ENCODE measurements around the gene GSTP1.
A peak's percentile ranks its signal among the peaks of the same experiment; 100 is the strongest.

Gene GSTP1

DNA sequence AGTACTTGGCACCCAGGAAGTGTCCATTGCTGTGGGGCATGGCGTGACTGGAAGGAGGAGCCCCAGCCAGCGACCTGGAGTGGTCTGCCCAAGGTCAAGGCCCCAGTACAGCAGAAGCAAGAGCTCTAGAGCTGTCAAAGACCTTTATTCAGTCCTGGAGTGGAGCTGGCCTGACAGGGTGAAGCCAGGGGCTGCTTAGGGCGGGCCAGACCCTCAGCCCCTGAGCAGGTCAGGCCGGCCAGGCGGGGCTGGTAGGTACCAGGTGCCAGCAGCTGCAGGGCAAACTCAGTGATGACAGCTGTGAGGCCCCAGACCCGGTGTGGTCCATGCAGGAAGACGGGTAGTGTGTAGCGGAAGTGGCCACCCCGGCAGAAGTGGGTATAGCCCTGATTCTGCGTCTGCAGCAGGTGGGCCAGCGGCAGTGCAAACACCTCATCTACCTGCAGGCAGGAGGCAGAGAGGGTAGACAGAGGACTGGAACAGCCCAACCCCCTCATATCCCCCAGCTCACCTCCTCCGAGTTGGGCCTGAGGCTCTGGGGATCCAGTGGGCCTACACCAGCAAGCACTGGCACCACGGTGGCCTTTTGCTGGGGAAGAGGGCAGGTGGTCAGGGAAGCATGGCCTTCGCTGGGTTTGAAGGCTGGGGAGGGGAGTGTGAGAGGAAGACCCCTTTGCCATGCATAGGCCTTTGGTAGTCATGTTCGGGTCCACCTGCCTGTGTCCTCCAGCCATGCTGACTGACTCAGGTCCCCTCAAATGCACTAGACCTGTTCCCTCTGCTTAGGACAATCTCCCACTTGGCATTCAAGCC is 44.4 kb downstream of the GSTP1 start:
- no peak overlapping the region for H3K4me3 Mint-ChIP-seq
- H3K9me3 Mint-ChIP-seq: no peaks in the 10 kb centered on the region
- H3K27ac Mint-ChIP-seq: no peak overlapping the region
- peaks cover 6% of the 10 kb centered on the region for H3K4me1 Mint-ChIP-seq
- no peaks in the 10 kb centered on the region for H3K36me3 Mint-ChIP-seq
- H3K27me3 Mint-ChIP-seq: no peaks in the 10 kb centered on the region

DNA sequence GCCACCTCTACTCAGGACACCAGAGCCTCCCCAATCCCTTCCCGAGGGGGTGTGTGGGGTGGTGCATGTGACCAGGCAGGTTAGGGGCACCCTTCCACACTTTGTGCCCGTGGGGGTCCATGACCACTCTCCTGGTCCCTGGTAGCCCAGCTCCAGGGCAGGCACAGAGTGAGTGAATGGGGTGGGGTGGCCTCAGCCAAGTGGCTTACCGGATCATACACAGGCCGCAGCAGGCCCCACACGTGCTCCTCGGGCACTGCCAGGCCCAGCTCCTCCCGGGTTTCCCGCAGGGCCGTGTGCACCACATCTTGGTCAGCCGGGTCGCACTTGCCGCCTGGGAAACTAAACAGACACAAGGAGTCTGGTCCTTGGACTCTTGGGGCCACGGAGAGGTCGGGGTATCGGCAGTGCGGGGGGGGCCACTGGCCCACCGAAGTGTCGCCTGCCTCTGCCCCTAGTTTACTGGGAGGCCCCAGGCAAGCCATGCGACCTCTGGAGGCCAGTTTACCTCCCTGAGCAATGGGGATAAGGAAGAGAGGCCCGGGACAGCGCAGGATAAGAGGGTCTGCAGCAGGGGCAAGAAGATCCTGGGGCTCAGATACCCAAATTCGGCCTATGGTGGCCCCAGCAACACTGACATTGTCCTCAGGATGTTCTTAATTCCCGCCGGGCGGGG is 45.2 kb downstream of the GSTP1 start:
- H3K4me3 Mint-ChIP-seq: peak overlapping the region; percentile 49
- H3K9me3 Mint-ChIP-seq: no peaks in the 10 kb centered on the region

DNA sequence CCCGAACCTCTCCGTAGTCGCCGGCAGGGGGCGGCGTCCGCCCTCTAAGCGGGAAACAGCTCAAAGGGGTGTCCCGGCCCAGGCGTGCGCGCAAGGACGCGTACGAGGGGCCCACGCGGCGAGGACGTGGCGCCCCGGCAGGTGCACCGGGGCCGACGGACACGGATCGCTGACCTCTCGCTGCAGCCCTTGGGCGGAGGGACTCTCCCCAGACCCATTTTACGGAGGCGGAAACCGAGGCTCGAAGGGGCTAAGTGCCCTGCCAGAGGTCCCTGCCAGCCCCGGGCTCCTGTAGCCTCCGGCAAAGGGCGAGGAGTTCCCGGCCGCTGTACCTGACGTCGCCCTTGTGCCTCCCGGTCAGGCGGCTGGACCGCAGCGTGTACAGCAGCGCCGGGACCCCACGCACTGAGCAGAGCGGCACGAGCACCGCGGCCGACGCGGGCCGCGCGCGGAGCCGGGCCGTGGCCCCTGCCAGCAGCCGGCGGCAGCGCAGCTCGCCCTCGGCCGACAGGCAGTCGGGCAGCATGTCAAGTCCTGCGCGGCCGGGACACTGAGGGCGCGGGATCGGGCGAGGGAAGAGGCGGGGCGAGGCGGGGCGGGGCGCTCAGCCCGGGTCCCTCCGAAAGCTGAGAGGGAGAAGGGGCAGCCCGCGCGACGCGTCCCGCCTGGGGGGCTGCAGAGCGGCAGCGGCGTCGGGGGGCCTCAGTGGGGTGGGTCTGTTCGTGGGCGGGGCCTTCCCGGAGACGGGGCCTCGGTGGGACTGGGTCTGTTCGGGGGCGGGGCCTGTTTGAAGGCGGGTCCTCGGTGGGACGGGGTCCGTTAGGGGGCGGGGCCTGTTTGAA is 46.0 kb downstream of the GSTP1 start, which contains the start of gene NUDT8:
Gene NUDT8 (minus strand): TSS at position 552 of the 842 bp plus-strand sequence. CDS start 26 bp downstream, at position 526.
- Mint-ChIP-seq H3K4me1 (peaks cover 6% of the 10 kb centered on the region), H3K27ac (peak within 1 kb of the TSS; percentile 91), H3K4me3 (peak within 1 kb of the TSS; percentile 90), H3K36me3 (no peaks in the 10 kb centered on the region), H3K9me3 (no peaks in the 10 kb centered on the region), H3K27me3 (no peaks in the 10 kb centered on the region)

More for the DNA sequence above, 45.2 kb downstream of the GSTP1 start:
- no peaks in the 10 kb centered on the region for H3K27me3 Mint-ChIP-seq
- no peaks in the 10 kb centered on the region for H3K36me3 Mint-ChIP-seq
- no peak overlapping the region for H3K27ac Mint-ChIP-seq
- peaks cover 6% of the 10 kb centered on the region for H3K4me1 Mint-ChIP-seq

DNA sequence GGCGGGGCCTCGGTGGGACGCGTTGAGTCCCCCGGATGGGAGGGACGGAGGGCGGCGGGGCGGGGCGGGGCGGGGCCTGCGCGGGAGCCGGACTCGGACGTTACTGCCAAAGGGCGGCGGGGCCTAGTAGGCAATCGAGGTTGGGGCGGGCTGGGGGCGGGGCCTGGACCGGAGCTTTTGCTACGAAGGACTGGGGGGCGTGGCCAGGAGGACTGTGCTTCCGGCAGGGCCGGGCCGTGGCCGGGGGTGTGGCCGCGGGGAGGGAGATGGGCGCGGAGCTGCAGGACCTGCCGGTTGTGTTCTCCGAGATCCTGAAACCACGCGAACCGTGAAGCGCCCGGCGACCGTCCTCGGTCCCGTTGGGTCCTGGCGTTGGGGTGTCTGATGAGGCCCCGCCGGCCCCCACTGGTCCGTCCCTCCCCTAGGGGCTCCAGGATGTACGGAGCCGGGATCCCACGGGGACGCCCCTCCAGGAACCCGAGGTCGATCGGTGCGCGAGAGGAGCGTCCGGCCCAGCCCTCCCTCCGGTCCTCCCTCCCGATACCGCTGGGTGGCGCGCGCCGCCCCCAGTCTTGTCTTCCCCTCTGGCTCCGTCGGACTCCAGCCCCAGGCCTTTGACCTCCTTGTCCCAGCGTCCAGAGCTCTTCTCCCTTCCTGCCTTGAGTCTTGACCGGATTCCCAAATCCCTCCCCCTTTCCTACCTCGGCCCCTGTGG is 46.8 kb downstream of the GSTP1 start:
- no peaks in the 10 kb centered on the region for H3K36me3 Mint-ChIP-seq

DNA sequence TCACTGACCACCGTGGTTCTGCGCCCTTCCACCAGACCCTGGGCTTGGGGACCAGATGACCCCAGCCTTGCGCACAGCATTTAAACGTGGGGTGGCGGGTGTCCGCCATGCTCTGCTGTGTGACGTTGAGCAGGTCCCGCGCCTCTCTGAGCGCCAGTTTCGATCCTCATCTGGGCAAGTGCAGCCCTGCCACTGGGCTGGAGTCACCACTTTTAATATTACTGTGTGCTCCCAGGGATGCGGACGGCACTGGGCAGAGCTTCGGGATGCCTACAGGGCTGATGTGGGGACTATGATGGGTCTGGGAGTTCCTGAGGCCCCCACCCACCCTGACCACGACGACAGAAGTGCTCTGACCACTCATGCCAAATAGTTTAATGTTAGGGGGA is 47.3 kb downstream of the GSTP1 start:
- Mint-ChIP-seq H3K36me3 (no peaks in the 10 kb centered on the region), H3K4me1 (peaks cover 6% of the 10 kb centered on the region), H3K27ac (peak overlapping the region; percentile 91), H3K9me3 (no peaks in the 10 kb centered on the region), H3K27me3 (no peaks in the 10 kb centered on the region), H3K4me3 (peak overlapping the region; percentile 90)

More for the DNA sequence above, 46.8 kb downstream of the GSTP1 start:
- no peaks in the 10 kb centered on the region for H3K9me3 Mint-ChIP-seq
- H3K4me1 Mint-ChIP-seq: peaks cover 6% of the 10 kb centered on the region
- H3K27me3 Mint-ChIP-seq: no peaks in the 10 kb centered on the region
- H3K27ac Mint-ChIP-seq: peak overlapping the region; percentile 91
- H3K4me3 Mint-ChIP-seq: peak overlapping the region; percentile 90

DNA sequence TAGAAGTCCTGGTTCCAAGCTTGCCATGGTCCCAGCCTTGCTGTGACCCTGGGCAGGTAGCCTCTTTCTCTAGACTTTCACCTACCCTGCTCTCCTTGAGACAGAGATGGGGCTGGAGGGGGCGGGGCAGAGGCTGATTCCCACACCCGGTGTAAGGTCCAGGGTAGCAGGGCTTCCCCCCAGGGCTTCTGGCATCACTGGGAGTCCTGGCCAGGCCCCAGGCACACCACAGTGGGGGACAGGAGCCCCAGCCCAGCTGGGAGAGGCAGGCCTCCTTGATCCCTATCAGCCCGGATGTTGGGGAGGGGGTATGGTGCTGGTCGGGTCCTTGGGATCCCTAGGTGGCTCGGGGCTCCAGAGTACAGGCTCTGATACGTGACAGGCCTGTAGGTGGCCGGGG is 47.8 kb downstream of the GSTP1 start:
- Mint-ChIP-seq H3K27me3 (no peaks in the 10 kb centered on the region), H3K4me3 (peak overlapping the region; percentile 90), H3K36me3 (no peaks in the 10 kb centered on the region), H3K4me1 (peaks cover 6% of the 10 kb centered on the region), H3K27ac (no peak overlapping the region), H3K9me3 (no peaks in the 10 kb centered on the region)

DNA sequence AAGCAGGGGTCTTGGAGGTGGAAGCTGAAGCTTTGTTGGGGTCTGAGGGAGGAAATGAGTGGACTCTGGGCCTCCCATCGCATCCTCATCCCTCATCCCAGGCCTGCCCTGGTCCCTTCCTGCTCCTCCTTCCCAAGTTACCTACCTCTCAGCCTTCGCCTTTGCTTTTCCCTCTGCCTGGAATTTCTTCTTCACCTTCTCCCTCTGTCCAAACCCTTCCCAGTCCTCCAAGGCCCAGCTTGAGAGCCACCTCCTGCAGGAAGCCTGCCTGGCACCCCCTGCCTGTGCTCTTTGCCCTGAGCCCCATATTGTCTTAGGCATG is 48.2 kb downstream of the GSTP1 start:
- no peaks in the 10 kb centered on the region for H3K27me3 Mint-ChIP-seq
- no peaks in the 10 kb centered on the region for H3K36me3 Mint-ChIP-seq
- H3K27ac Mint-ChIP-seq: peak overlapping the region; percentile 65
- H3K9me3 Mint-ChIP-seq: no peaks in the 10 kb centered on the region
- H3K4me1 Mint-ChIP-seq: peaks cover 6% of the 10 kb centered on the region
- peak overlapping the region; percentile 58 for H3K4me3 Mint-ChIP-seq

DNA sequence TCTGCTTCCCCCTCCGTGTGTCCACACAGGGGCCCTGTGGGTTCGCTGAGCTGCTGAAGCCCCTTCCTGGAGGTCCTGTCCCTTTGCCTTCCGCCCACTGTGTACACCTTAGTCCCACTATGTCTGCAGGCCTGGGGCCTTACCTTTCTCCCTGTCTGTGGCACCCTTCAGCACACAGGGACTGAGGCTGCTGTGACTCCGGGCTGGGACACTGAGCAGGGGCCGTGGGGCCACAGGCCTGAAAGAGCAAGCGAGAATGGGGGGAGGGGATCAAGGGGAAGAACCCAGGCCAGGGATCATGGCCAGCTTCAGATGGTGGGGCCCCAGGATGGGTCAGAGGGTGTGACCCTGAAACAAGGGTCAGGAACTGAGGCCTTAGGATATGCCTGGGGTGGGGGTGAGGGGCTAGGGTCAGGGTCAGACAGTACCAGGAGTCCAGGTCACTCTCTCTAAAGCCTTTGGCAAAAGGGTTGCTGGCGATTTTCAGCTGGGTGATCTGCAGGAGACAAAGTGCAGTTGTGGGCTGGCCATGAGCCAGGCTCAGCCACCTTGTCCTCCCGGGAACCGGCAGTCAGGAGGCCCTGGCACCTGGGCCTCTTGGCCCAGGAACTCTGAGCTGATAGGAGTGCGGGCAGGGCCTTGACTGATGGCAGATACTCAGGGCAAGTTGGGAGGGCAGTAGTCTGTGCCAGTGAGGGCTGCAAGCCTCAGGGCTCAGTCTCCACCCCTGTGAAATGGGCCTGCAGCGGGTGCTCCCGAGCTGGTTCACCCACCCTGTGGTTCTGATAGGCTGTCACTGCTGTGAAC is 48.8 kb downstream of the GSTP1 start:
- Mint-ChIP-seq H3K27me3 (no peaks in the 10 kb centered on the region), H3K4me1 (peaks cover 6% of the 10 kb centered on the region), H3K4me3 (peak overlapping the region; percentile 58), H3K27ac (no peak overlapping the region), H3K9me3 (no peaks in the 10 kb centered on the region), H3K36me3 (no peaks in the 10 kb centered on the region)

DNA sequence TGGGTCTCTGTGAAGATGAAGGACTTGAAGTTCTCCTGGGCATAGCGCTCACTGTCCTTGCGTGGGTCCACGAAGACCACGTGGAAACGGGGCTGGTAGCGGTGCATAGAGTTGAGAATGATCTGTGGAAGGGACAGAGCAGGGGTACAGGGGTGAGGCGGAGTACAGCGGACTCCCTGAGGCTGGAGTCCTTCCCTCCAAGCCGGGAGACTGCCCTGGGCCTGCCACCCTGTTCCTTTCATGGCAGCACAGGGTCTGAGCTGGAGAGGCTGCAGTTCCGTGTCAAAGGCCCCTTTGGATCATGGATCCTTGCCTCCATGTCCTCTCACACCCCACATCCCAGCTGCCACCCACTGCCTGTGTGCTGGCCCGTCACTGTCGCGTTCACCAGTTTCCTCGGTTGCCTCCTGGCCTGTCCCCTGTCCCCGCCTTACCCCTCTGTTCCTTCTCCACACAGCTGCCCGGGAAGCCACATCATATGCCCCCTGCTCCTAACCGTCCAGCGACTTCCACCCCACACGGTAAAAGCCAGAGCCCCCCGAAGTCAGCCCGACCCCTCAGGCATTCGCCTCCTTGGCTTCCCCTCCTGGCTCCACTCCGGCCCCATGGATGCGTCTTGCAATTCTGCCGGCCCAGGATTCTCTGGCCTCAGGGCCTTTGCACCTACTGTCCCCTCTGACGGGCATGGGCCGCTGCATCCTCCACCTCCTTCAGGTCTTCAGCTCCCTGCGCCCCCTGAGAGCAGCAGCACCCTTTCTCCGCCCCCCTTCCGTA is 49.6 kb downstream of the GSTP1 start:
- Mint-ChIP-seq H3K4me3 (no peak overlapping the region), H3K4me1 (peaks cover 6% of the 10 kb centered on the region), H3K36me3 (no peaks in the 10 kb centered on the region), H3K9me3 (no peaks in the 10 kb centered on the region), H3K27ac (no peak overlapping the region), H3K27me3 (no peaks in the 10 kb centered on the region)

DNA sequence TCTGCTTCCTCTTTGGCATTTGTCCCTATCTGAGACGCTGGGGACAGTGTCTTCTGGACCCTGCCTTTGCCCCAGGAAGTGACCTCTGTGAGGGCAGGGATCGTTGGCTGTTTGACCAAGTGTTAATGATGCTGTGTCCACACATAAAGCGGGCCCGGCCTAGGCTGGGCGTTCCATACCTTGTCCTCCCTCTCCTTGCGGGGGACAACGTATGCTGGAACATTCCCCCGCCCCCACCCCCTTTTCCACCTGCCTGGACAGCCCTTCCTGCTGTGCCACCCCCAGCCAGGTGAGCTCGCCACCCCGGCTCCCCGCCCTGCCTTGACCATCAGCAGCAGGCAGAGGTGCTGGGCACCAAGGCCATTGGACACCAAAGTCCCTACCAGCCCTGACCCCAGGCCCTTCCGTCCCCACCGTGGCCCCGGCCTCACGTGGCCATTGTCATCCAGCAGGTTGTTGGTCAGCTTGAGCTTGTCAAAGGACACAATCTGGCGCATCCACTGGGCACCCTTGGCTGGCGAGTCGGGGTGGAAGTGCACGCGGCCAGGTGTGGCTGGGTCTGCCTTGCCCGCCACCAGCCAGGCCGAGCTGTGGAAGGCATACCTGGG is 50.2 kb downstream of the GSTP1 start:
- H3K9me3 Mint-ChIP-seq: no peaks in the 10 kb centered on the region
- H3K4me3 Mint-ChIP-seq: no peak overlapping the region
- H3K27ac Mint-ChIP-seq: no peak overlapping the region

DNA sequence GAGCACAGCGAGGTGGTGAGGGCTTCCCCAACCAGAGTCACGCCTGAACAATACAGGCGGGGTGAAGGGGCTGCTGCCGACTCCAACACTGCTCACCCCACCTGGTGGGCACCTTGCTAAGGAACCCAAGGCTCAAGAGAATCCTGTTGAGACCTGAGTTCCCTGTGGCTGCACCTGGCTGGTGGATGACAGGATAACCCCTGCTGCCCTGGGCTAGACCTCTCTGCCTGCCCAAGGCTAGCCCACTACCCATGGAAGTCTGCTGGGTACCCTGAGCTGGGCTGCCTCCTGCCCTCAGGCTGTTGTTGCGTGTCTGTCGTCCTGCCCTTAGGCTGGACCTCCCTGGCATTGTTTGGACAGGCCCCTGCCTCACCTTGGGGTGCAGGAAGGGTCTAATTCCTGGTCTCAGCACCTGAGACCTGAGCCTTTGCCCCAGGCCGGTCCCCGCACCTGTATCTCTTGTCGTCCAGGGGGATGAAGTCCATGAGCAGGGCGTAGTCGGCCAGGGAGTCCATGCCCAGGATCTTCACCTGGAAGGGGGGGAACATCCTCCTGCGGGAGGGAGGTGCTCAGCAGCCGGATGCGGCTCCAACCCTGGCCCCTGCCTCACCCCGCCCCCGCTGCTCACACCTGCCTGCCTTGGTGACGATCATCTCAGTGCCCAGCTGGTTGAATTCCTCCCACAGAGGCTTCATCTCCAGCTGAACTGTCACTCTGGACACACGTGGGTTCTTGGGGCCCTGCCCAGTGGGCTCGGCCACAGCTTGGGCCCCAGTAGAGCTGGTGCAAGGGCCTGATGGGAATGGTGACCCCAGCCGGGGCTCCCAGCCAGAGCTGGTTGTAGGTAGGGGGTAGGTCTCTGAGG is 51.0 kb downstream of the GSTP1 start:
- H3K4me3 Mint-ChIP-seq: no peak overlapping the region
- no peaks in the 10 kb centered on the region for H3K9me3 Mint-ChIP-seq
- H3K27me3 Mint-ChIP-seq: no peaks in the 10 kb centered on the region
- no peaks in the 10 kb centered on the region for H3K36me3 Mint-ChIP-seq
- no peak overlapping the region for H3K27ac Mint-ChIP-seq
- peaks cover 6% of the 10 kb centered on the region for H3K4me1 Mint-ChIP-seq

More for the DNA sequence above, 50.2 kb downstream of the GSTP1 start:
- Mint-ChIP-seq H3K36me3 (no peaks in the 10 kb centered on the region), H3K4me1 (peaks cover 6% of the 10 kb centered on the region), H3K27me3 (no peaks in the 10 kb centered on the region)

DNA sequence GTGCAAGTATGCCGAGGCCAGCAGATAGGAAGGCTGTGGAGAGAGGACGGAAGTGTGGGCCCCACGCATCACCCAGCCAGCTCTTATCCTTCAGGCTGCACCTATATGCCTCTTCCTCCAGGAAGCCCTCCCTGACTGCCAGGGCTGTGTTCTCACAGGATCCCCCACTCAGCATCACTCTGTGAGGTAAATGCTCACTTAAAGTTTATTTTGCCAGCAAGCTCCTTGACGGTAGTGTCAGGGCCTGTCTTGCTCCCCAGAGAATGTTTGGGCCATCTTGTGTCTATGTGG is 51.6 kb downstream of the GSTP1 start:
- Mint-ChIP-seq H3K27me3 (no peaks in the 10 kb centered on the region), H3K27ac (no peak overlapping the region)

More for the DNA sequence above, 51.6 kb downstream of the GSTP1 start:
- Mint-ChIP-seq H3K36me3 (no peaks in the 10 kb centered on the region), H3K4me3 (no peak overlapping the region), H3K4me1 (peaks cover 6% of the 10 kb centered on the region), H3K9me3 (no peaks in the 10 kb centered on the region)

All from activated naive CD4-positive, alpha-beta T cell treated with anti-CD3 and anti-CD28 coated beads, Interleukin-2, amount 50 U/mL, for 24 hours (primary cell).